ENCODE data around the gene EPHB4.
"Not testable (repeated sequence)": the region's sequence is repeated elsewhere in the genome, so short reads cannot be mapped to it uniquely, and the experiment has no call there.

GRCh38 chr7:100816515-100816914, 10.8 kb downstream of the EPHB4 start:
- TF ChIP-seq CTCF (IDR thresholded peaks at IDR 0.05; ENCODE audit: control extremely low read depth in 1 of 3, insufficient read depth in 1 of 3, low read depth in 1 of 3, low read length in 3 of 3); ZNF274 (IDR thresholded peaks at IDR 0.05; ENCODE audit: borderline replicate concordance, extremely low read depth, low read length); SUZ12 (IDR thresholded peaks at IDR 0.05; ENCODE audit: low read length); CEBPB (IDR thresholded peaks at IDR 0.05; ENCODE audit: low read depth, low read length); POLR2A (IDR thresholded peaks at IDR 0.05; ENCODE audit: control extremely low read depth in 1 of 2, low read depth in 2 of 2, low read length in 2 of 2); JUND (IDR thresholded peaks at IDR 0.05; ENCODE audit: low read length); POLR2AphosphoS5 (IDR thresholded peaks at IDR 0.05; ENCODE audit: low read depth, low read length); GABPA (IDR thresholded peaks at IDR 0.05; ENCODE audit: borderline replicate concordance, insufficient read depth, low read length): not testable (repeated sequence)

All from H1 (cell line).